Fibroblast of upper back skin (primary cell): ENCODE measurements around the gene KCNQ1.

Experiments used
- DNase-seq: peaks from one replicate; pipeline ENCODE4 v3.0.0-alpha.2; 2013

Gene KCNQ1

GRCh38 chr11:2882396-2883110, 437.7 kb downstream of the KCNQ1 start:
- DNase-seq: no peak

DNA sequence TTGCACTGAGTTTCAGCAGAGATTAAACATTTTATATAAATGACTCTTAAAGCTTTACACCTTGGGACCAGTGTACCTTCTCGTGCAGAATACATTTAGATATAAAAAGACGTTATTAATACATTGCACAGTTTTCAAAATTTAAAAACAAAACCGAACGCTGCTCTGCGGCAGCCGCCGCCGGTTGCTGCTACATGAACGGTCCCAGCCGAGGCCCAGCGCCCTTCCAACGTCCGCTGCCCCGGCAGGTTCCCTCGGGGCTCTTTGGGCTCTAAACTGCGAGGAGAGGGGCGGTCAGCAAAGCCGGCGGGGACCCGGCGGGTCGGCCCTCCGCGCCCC, 438.8 kb downstream of the KCNQ1 start:
- DNase-seq: no peak

- no peak for DNase-seq
Observed at GRCh38 chr11:2883979-2884815, 439.4 kb downstream of the KCNQ1 start.

DNA sequence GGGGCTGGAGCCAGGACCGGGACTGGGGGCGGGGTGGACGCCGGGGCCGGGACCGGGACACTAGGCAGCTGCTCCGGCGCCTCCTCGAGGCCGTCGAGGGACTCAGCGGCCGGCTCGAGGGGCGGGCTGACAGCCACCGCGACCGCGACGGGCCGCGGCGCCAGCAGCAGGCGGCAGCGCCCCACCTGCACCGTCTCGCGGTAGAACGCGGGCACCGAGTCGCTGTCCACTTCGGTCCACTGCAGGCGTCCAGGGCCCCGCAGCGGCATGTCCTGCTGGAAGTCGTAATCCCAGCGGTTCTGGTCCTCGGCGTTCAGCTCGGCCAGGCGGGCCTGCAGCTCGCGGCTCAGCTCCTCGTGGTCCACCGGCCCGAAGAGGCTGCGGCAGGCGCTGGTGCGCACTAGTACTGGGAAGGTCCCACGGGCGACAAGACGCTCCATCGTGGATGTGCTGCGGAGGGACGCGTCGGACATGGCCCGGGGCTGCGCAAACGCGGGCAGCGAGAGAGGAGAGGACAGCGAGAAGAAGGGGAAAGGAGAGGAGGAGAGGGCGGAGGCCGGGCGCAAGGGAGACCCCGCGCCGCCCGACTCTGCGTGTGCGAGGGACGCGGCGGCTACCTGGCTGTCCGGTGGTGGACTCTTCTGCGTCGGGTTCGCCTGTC, 440.3 kb downstream of the KCNQ1 start:
- peak; percentile 45 for DNase-seq

GRCh38 chr11:2885678-2886081, 440.9 kb downstream of the KCNQ1 start, which contains the start of gene CDKN1C:
CDKN1C (minus strand) TSS chr11:2885775; CDS start chr11:2885456, 319 bp downstream.
- DNase-seq: peak; percentile 83

DNA sequence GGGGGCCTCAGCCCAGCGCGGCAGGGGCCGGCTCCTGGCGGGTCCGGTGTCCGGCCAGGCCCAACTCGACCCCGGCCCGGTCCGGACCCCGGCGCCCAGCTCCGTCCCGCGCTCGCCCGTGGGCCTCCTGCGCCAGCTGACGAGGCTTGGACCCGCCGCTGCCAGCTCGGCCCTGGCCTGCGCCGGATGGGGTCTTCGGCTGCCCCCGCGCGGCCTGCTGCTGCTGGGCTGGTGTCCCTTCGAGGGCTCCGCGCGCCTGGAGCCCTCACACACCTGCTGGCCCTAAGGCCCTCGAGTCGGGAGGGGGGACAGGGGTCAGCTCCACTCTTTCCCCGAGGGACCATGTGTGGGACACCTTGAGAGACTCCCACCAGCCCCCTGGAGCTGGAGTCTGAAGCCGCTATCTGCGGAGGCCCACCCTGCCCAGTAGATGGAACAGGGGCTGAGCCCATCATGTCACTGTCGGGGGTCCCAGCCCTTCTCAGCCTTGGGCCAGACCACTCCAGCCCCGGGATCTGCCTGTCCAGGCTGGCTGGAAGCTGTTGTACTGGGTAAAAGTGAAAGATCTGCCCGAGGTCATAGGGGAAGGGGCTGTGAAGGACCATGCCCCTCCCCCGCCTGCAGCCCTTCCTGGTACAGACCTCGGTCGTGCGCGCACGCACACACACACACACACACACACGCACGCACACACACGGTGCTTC, 441.5 kb downstream of the KCNQ1 start:
- DNase-seq: peak; percentile 38

DNA sequence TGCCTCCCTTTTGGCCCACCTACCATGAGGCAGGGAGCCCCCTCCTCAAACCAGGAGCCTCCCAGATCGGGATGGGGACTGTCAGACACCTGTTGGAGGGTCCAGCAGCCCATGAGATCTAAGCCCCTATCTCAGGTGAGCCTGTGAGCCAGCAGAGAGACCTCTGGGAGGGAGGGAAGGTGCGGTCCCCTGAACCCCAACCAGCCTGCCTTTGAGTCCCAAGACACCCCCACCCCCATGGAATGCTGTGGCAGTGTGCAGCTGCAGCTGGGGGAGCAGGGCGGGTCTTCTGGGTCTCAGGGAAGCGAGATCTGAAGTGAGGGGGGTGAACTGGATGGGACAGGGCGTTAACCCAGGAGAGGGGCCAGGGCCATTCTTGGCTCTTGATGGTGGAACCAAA, 442.1 kb downstream of the KCNQ1 start:
- no peak for DNase-seq

DNA sequence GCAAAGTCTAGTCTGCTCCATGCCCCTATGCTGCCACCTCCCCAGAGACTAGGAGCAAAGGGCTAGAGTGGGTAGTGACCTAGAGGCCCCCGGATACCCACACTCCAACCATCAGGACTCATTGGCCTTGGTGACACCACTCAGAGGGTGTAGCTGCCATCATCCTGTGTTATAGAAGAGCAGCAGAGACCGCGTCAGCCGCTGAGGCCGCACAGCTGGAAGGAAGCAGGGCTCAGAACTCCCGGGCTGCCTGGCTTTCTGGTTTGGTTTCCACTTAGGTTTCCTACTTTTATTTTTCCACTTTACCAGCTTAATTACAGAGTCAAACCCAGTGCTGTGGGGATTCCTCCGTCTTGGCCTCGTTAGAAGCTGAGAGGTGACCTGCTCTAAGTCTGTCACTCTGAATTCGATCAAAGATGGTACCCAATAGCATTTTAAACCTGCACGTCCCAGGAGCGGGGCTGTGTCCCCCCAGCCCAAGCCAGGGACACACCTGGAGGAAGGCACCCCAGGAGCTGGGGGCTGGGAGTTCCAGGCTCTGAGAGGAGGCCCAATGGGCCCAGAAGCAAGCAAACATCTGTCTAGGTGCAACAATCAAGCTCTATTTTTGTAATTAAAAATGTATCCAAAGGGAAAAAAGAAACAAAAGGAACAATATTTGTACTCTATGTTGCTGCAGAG, 442.8 kb downstream of the KCNQ1 start:
- no peak for DNase-seq

GRCh38 chr11:2888266-2888968, 443.6 kb downstream of the KCNQ1 start:
- peak; percentile 84 for DNase-seq

DNA sequence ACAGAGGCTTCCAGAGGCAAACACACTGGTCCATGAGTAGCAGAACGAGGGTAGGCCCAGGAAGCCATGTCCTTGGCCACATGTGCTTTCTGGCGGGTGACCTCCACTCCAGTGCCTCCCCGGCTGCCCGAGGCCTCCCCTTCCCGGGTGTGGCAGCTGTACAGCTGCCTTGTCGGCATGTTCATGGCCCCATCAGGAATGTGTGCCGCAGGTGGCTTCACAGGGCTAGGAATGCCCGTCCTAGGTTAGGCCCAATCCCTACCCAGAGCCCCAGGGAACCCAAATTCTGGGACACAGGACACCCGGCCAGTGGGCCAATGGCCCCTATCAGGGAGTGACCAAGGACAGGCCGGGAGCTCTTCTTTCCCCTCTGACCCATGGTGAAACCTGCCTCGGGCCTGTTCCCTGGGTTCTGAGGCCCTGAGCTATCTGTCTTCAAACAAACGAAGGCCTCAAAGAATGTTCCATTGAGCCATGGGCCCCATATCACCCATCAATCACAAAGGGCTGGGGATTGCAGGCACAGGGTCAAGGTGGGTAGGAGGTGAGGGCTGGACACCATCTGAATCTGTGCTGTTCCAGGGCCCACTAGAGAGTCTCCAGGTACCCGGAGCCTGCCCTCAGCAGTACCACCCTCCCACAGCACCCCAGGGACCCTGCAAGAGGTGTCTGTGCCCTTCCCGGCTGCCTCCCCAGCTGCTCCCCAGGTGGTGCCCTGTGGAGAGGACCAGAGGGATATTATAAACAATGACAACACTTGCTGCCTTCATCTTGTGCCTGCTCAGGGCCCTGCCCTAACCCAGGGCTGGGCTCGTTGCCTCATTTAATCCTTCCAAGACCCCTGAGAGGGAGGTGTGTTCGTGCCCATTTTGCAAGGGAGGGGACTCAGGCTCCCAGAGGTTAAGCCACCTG, 444.8 kb downstream of the KCNQ1 start:
- DNase-seq: no peak

GRCh38 chr11:2890466-2891294, 445.9 kb downstream of the KCNQ1 start:
- DNase-seq: peak; percentile 53

DNA sequence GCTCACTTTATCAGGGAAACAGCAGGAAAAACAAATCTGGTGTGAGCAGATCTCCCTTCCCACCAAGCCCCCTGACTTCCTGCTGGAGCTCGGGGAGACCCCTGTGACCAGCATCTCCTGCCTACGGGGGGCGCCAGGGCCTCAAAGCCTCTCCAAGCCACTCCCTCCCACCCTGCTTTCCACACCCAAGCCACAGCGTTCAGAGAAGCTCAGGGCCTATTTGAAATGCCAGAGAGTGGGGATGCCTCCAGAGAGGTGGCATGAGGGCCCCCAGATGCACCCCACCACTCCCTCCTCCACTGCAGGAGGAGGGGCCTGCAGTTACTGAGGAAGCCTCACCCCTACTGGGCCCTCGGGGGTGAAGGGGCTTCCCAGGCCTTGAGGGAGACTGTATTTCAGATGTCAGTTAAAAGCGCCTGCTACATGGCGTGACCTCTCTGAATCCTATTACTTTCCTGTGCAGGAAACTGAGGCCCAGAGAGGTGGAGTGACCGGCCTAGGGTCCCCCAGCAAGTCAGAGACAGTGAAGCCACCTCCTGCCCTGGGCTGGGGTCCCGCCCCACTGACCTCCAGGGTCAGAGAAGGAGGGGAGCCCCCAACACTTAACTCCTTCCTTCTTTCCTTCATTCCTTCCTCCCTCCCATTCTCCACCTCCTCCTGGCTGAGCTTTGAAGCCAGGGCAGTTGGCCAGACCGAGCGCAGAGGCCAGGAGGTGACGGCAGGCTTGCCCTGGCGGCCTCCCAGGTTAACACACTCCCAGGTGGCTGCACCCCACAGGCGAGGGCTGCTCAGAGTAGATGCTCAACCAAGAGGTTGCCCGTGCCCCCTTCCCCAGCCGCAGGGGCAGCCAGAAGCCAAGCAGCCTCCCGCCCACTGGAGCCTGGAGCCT, 446.8 kb downstream of the KCNQ1 start:
- peak; percentile 56 for DNase-seq

DNA sequence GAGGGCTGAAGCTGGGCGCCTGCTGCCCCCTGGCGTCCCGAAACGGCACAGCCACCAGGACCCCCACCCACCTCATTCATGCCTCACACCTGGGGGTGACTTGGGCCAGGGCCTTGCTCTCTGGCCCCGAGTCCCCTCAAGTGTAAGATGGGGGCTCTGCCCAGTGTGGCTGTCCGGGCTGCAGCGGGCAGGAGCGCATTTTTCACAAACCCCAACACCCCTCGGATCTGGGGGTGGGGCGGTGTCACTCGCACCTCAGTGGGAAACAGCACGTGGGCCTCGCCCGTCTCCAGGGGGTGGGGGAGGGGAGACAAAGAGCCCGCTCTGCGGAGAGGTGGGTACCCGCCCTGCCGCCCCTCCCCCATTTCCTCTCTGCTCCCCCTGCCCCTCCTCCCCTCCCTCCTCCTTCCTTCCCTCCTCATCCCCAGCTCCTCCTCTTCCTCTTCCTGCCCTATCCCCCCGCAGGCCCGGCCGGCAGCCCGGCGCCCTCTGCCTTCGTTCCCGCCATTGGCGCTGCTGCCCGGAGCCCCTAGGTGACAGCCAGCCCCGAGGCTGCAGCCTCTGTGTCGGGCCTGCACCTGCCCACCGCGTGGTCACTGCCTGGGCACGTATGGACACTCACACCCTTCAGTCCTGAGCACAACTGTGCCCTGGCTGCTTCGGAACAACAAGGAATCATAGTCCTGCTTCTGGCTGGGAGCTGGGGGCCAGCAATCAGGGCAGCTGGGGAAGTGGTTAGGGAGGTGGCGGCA, 447.6 kb downstream of the KCNQ1 start:
- DNase-seq: peak; percentile 72

- no peak for DNase-seq
Observed at GRCh38 chr11:2892967-2893528, 448.2 kb downstream of the KCNQ1 start.

DNA sequence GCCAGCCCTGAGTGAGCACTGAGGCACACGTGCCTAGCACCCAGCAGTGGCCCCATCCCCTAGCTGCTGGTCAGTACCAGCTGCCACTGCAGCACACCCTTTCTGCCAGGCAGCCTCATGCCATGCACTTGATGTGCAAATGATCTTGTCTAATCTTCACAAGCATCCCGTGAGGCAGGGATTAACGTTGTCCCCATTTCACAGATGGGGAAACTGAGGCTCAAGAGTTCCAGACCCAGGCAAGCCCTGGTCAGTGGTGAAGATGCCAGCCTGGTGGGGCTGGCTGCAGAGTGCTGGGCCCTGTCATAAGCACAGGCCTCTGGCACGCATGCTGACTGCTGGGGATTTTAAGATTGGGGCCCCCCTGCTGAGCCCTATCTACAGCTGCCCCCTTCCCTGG, 449.1 kb downstream of the KCNQ1 start:
- DNase-seq: no peak

DNA sequence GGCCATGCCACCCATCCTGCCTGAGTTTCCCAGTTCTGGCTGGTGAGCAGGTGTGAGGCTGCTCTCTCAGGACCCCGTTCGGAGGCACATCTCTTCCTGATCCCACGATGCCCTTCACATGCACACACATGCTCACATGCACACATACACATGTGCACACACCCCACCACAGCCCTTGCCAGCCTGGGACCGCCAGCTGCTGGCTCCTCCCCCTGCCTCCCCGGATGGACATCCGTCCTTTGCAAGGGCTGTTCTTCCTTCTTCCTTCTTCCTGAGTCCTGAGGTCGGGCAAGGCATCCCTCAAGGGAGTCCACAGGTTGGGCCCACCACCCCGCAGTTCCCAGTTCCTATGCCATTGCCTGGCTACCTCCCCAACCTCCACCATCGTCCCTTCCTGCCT, 451.2 kb downstream of the KCNQ1 start:
- no peak for DNase-seq

GRCh38 chr11:2897048-2897447, 452.2 kb downstream of the KCNQ1 start:
- no peak for DNase-seq
